ENCODE results near the gene FAM107B.

Gene FAM107B

DNA sequence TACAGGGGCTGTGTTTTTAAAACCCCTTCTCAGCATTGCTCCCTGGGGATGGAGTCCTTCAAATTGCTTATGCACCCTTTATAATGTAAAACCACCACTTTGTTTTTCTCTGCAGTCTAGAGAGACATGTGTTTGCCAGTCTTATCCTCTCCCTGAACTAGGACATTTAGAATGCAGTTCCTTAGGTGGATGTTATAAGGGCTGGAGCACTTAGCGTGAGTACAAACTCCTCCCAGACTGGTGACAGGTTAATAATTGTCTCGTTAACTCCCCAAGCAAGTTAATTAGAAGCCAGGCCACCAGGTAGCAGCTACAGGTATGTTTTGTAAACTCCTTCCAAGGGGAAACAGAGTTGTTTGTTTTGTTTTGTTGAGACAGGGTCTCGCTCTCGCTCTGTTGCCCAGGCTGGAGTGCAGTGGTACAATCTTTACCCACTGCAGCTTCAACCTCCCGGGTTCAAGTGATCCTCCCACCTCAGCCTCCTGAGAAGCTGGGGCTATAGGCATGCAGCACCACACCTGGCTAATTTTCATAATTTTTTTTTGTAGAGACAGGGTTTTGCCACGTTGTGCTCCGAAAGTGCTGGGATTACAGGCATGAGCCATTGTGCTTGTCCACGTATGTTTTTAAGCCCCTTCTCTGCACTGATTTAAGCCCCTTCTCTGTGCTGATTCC is 100.2 kb downstream of the FAM107B start:
- in situ Hi-C loops (cut with HindIII; ENCODE audit: low sequenced_read_pairs), result no loop called here
- DNase-seq (ENCODE audit: low read depth, low spot score), result no peak
- TF ChIP-seq, protein P1, sequence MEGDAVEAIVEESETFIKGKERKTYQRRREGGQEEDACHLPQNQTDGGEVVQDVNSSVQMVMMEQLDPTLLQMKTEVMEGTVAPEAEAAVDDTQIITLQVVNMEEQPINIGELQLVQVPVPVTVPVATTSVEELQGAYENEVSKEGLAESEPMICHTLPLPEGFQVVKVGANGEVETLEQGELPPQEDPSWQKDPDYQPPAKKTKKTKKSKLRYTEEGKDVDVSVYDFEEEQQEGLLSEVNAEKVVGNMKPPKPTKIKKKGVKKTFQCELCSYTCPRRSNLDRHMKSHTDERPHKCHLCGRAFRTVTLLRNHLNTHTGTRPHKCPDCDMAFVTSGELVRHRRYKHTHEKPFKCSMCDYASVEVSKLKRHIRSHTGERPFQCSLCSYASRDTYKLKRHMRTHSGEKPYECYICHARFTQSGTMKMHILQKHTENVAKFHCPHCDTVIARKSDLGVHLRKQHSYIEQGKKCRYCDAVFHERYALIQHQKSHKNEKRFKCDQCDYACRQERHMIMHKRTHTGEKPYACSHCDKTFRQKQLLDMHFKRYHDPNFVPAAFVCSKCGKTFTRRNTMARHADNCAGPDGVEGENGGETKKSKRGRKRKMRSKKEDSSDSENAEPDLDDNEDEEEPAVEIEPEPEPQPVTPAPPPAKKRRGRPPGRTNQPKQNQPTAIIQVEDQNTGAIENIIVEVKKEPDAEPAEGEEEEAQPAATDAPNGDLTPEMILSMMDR (IDR thresholded peaks at IDR 0.05; ENCODE audit: low read depth, low read length), result no peak
- no peak overlapping the region for H3K4me3 ChIP-seq (ENCODE audit: low read depth, low read length)

DNA sequence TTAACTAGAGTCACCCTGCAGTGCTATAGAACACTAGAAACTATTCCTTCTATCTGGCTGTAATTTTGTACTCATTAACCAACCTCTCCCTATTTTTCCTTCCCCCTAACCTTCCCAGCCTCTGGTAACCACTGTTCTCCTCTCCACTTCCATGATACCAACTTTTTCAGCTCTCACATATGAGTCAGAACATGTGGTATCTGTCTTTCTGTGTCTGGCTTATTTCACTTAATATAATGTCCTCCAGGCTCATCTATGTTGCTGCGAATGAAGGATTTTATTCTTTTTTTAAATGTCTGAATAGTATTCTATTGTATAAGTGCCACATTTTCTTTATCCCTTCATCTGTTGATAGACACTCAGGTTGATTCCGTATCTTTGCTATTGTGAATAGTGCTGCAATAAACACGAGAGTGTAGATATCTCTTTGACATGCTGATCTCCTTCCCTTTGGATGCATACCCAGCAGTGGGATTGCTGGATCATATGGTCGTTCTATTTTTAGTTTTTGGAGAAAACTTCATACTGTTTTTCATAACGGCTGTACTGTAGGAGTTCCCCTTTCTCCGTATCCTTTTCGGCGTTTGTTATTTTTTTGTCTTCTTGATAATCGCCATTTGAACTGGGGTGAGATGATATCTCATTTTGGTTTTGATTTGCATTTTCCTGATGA is 101.4 kb downstream of the FAM107B start:
- H3K4me3 ChIP-seq (ENCODE audit: low read depth, low read length), result no peak overlapping the region
- DNase-seq (ENCODE audit: low read depth, low spot score), result no peak
- in situ Hi-C loops (cut with HindIII; ENCODE audit: low sequenced_read_pairs), result no loop called here
- TF ChIP-seq, protein P1 (IDR thresholded peaks at IDR 0.05; ENCODE audit: low read depth, low read length), result no peak

DNA sequence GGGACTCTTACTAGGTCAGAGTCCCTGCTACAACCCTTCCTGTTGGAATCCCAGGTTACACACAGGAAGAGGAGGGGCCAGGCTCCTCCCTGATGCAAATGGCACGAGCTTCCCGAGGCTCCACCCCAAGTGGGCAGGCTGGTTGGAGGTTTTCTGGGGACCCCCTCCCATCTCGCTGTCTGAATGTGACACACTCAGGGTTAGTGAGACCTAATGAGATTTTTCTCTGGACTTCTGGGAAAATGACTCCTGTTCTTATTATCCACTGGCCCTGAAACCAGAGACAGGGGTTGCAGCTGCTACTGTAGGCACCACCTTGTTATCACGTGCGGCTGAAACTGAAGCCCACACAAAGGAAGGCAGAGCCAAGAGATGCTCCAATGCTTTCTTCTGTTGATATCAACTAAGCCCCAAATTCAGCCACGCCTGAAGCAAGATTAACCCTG is 103.3 kb downstream of the FAM107B start:
- TF ChIP-seq, protein P1 (IDR thresholded peaks at IDR 0.05; ENCODE audit: low read depth, low read length), result no peak
- in situ Hi-C loops (cut with HindIII; ENCODE audit: low sequenced_read_pairs), result no loop called here
- no peak for DNase-seq (ENCODE audit: low read depth, low spot score)
- H3K4me3 ChIP-seq (ENCODE audit: low read depth, low read length), result no peak overlapping the region

DNA sequence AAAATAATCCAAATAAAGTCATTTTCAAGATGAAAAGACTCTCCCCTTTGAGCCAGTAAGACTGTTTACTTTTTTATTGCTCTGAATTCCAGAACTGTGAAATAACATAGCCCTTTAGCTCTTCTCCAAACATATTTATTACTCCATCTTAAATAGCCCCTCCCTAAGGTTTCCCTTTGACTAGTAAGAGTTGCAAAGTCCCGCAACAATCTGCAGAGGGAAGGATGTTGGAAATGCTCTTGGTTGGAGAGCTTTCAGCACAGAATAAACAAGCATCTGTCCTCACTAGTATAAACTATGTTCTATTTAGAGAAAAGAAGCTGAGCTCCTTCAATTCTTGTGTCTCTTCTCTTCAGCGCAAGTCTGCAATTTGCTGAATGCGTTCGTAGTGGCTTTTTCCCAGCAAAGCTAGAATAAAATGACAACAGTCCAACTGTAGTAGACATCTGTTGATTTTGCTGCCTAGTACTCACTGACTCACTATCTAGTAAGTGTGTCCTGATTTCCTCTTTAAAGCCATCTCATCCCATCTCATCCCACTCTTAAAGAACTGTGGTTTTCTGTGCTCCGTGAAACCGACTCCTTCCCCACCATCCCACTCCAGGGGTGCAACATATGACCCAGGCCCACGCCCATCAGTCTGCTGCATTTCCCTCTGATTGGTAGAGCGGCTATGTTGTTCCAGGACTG is 104.0 kb downstream of the FAM107B start:
- TF ChIP-seq, protein P1 (IDR thresholded peaks at IDR 0.05; ENCODE audit: low read depth, low read length), result no peak
- in situ Hi-C loops (cut with HindIII; ENCODE audit: low sequenced_read_pairs), result no loop called here
- no peak overlapping the region for H3K4me3 ChIP-seq (ENCODE audit: low read depth, low read length)
- DNase-seq (ENCODE audit: low read depth, low spot score), result peak; percentile 64

DNA sequence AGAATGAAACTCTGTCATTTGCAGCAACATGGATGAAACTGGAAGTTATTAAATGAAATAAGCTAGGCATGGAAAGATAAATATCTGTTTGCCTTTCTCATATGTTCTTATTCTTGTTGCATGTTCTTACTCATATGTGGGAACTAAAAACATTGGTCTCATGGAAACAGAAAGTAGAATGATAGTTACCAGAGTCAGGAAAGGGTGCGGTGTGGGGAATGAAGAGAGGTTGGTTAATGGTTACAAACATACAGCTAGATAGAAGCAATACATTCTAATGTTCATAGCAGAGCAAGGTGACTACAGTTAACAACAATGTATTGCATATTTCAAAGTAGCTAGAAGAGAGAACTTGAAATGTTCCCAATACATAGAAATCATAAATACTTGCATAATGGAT is 105.1 kb downstream of the FAM107B start:
- DNase-seq (ENCODE audit: low read depth, low spot score), result no peak
- in situ Hi-C loops (cut with HindIII; ENCODE audit: low sequenced_read_pairs), result no loop called here
- H3K4me3 ChIP-seq (ENCODE audit: low read depth, low read length), result no peak overlapping the region
- TF ChIP-seq, protein P1 (IDR thresholded peaks at IDR 0.05; ENCODE audit: low read depth, low read length), result no peak

DNA sequence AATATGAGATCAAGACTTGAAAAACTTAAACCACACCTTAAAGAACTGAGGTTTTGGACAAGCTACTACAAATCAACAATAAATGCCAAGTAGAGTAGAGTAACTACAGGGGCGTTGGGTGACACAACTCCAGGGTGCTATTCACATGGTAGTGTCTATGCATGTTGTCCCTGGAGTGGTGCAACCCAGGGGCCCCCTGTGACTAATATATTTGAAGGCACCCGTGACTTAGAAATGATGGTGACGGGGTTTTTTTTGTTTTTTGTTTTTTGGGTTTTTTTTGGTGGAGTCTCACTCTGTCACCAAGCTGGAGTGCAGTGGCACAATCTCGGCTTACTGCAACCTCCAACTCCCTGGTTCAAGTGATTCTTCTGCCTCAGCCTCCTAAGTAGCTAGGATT is 106.9 kb downstream of the FAM107B start:
- in situ Hi-C loops (cut with HindIII; ENCODE audit: low sequenced_read_pairs), result no loop called here
- no peak overlapping the region for H3K4me3 ChIP-seq (ENCODE audit: low read depth, low read length)
- TF ChIP-seq, protein P1 (IDR thresholded peaks at IDR 0.05; ENCODE audit: low read depth, low read length), result no peak
- DNase-seq (ENCODE audit: low read depth, low spot score), result no peak
